GM21367 (cell line): ENCODE data around the gene ALDH1L1.

Source experiments
- ATAC-seq: cut with Tn5 transposase; IDR thresholded peaks from one replicate; pipeline ENCODE4 v1.9.1; 2021; ENCODE audit not compliant: unreplicated experiment

Gene ALDH1L1

DNA sequence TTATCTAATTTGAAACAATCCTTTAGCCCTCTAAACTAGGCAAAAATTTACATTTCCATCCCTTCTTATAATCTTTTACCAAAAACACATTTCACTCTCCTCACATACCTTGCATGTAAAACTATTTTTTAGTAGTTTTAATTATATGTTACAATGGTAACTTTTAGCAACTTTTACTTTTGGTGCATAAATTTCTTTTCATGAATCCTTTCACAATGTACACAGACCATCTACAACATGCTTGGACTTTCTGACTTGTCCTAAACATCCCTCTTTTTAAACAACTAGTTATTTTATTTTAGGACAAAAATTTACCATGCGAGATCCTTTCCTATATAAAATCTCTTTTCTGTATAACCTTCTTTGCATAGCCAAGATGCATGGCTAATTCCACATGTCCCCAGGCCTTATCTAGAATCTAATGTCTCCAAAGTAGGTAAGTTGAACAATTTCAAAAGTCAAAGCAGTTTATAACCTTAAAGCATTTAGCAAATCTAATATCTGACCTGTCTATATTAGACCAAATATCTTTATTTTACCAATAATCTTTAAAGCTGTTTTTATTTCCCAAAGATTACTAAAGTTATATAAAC lies 14.4 kb upstream of the ALDH1L1 start:
- ATAC-seq: no peak

DNA sequence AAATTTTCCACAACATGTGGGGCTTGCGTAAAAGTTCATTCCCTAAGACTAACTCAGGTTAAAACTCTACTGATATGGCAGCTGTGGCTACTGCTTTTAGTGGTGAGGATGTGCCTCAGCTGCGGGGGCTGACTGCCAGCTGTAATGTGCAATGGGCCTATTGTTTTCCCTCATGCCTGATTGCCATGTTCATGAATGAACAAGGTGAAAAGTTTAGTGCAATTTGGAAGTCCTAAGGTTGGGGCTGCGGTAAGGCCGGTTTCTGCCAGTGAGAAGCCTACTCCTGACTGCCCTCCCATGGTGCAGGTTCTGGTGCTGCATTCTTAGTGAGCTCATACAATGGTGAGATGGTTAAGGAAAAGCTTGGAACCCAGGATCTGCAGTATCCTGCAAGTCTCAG lies 10.9 kb upstream of the ALDH1L1 start:
- no peak for ATAC-seq

DNA sequence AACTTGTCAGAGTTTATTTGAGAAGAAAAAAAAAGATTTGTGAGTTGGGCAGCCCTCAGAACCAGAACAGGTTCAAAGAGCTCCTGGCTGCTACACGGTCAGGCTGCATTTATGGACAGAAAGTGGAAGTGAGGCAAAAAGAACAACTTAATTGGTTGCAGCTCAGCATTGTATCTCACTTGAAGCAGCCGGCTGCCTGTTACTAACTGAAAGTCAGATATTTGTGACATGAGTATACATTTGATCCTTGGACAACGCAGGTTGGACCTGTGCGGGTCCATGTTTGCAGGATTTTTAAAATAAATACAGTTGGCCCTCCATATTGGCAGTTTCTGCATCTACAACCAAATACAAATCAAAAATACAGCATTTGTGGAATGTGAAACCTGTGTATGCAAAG lies 7.5 kb upstream of the ALDH1L1 start:
- no peak for ATAC-seq

DNA sequence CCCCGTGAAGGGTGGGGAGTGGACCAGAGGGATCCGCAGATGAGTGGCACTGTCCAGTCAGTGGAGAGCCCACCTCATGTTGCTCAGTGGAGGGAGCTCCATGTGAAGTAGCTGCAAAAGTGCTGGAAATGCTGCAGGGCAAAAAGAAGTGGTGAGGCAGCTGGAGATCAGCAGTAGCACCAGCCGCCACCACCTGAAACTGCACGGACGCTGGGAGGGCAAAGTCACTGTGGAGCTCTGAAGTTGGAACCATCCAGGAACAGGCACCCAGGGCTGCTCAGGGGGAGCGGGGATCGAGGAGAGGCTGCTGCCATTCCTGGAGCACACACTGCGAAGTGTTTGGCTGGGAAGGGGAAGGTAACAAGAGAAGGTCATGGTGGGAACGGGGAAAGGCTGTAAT lies 6.4 kb upstream of the ALDH1L1 start:
- no peak for ATAC-seq

DNA sequence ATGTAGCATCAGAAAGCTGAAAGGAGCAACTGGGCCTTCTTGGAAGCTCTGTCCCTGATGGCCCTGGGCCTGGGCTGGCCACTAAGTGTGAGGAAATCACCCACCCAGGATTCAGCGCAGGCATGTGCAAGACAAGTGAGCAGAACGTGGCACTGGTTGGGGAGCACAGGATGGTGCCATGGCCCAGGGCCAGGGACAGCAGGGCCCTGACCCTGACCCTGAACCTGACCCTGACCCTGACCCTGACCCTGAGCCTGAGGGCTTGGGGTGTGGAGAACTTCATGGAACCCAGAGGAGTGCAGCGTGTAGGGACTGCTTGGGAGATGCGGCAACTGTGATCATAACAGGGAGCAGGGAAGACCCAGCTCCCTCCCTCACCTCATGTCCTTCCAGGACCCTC lies 5.9 kb upstream of the ALDH1L1 start:
- no peak for ATAC-seq

DNA sequence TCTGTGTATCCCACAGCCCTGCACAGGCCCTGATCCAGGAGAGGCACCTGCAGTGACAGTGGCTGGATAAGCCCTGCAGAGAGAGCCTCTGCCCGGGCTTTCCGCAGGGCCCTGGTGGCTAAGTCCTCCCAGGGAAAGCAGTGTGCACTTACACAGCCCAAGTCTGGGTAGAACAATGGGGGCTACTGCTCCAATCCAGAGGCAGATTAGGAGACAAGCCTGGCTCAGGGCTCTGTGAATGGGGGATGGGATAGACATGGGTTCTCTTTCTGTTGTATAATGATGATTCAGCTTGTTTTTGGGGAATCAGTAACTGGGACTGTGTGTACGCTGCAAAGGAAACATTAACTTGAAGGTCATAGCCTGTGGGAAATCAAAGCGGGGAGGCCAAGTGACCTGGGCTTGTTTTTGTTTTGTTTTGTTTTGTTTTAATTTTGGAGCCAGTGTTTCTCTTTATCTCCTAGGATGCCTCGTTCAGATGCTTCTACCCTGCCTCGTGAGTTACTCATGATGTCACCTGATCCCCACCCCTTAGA lies 4.1 kb upstream of the ALDH1L1 start:
- ATAC-seq: no peak

DNA sequence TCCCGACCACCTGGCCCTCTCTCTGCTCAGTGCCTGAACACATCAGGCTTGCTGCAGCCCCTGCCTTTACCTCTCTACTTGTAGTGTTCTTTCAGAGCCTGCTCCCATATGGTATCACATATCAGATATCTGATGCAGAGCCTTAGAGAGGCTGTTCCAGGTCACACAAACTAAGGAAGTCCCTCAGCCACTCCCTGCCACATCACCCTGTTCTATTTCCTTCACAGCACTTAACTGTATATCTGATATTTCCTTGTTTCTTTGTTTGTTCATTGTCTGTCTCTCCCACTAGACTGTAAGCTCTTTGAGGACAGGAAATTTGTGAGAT lies 976 bp upstream of the ALDH1L1 start:
- no peak for ATAC-seq

DNA sequence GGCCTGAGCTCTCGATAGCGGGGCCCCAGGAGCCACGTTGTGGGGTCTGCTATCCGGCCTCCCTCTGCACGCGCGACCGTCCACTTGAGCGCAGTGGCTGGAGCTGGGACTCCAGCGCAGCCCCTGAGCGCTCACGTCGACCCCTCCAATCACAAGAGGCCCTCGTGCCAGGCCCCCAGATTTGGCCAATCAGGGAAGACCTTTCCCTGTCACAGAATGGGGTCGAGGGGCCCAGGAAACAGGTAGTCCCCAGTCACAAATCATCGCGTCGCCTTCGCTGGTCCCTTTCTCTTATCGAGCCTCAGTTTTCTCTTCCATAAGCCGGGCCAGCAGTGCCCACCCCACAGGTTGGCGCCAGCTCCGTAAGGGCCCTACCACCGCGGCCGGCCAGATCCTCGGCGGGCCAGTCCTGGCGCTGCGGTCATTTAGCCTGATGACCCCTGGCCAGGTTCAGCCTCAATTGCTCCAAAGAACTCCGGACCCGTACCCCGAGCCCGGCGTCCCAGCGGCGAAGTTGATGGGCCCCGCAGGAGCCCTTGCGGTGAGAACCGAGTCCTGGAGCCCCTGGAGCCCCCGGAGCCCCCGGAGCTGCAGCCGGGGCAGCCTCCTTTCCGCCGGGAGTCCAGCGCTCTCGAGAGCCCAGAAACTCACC lies 435 bp downstream of the ALDH1L1 start:
- ATAC-seq: no peak

DNA sequence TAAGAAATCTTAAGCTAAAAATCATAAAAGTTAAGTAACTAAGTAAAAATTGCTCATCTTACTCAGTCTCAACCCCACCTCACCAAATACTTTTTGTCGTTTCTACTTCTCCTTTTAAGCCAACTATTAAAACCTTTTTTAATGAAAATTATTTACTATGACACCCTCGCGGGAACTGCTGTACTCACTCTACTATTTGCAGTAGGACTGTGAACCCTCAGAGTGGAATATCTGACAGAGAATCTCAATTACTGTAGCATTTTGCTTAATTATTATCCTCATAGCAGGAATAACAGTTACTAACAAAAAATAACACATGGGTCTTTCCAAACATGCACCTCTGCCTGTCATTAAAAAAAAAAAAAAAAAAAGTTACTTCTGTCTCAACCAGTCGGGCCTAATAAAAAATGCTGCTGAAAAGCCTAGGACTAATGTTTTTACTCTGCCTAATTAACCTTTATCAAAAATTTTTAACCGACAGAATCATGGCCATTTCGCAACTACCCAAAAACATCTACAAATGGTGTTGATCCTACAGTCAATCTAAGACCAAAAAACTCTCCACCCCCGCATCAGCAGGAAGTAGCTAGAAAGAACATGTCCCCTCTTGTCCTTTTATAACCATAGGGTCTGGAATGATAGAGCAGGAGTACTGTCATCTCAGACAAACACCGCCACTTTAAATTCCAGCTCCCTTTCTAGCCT lies 10.2 kb downstream of the ALDH1L1 start:
- ATAC-seq: no peak

DNA sequence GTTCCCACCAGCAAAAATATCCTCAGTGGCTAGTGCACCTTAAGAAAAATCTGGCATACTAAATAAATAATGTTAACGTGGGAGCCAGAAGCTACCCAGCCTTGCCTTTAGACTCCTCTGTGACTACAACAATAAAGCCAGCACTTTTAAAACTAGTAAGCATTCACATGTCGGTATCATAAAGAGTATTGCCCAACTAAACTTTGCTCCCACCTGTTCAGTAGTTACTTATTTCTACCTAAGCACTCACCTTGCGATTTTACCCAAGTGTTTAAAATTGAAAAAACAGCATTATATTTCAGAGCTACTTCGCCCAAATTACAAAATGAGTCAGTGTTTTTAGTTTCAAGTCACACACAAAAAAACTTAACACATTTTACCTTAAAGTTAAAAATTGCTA lies 12.8 kb downstream of the ALDH1L1 start:
- no peak for ATAC-seq

DNA sequence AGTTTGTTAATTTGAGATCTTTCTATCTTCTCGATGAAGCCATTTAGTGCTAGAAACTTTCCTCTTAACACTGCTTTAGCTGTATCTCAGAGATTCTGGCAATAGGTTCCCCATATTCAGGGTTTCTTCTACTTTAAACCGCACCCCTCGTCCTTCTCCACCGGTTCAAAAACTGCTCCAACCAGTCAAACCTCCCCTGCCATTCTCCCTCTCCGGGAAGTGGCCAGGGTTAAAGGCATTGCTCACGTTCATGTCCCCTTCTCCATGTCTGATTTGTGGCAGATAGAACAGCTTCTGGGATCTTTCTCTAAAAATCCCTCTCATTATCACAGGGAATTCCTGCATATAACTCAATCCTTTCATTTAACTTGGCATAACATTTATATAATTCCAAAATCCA lies 14.4 kb downstream of the ALDH1L1 start:
- no peak for ATAC-seq

DNA sequence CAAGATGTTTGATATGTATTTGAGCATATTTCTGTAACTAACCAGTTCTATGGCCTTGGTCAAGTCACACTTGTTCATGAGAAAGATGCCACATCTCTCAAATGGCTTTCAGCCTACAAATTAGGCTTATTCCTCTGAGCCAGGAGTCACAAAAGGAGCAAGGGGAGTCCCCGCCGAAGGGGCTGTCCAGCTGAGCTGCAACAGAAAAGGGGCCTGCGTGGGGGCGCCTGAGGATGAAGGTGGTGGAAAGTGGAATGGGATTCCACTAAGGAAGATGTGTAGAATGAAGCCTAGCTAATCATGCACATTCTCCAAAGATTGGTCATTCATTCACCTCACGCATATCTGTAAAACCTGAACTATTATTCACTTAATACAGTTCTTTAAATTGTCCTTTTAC lies 19.1 kb downstream of the ALDH1L1 start:
- ATAC-seq: no peak

DNA sequence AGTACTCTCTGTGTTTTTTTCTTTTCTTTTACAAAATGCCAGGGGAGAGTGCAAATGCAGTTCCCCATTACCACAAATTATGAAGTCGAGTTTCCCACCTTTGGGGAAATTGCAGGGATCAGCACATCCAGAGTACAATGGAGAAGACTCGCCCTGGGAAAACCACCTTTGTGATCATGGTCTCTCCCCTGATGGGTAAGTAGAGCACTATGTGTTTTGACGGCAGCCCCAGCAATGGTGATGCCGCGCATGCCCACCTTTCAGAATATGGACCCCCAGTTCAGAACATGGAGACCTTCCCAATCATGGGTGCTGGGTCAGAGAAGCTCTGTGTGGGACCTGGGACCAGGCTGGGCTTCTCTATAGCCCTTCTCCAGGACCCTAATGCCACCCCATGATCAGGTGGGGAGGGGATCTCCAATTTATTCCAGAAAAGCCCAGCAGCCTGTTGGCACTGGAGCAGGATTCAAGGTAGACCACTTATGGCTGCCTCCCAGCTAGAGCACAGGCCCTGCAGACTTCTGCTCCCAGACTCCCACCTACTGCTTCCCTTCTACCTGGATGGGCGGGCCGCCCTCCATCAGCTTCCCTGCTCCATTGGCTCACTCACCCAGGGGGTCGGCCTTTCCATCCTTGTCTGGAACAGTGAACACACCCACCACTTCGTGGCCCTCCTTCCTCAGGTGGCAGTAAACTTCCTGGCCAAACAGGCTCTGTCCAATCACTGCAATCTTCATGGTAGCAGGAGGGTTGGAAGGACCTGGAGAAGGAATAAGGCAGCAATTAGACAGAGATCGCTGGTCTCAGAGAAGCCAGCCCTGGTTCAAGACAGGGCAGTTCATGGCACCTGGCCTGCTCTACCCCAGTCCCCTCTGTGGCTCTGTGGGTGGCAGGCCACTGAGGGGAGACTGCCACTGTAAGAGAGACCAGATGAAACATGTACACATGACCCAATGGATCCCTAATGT lies 19.9 kb downstream of the ALDH1L1 start:
- ATAC-seq: no peak

DNA sequence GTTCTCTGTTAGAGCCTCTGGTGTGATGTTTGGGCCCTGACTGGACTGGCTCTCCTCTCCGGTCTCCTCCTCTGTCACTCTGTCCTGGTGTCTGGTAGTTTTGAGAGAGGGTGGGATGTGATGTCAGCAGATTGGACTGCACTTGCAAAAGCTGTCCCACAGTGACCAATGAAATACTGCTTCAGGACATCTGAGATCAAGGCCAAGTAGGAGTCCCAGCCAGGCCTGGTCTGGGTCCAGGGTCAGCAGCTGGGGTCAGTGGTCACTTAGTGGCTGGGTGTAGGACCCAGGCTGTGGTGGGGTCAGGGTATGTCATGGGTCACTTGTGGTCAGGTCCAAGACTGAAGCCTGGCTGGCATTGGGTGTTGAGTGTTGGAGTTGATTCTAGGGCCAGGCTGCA lies 20.9 kb downstream of the ALDH1L1 start:
- ATAC-seq: no peak

DNA sequence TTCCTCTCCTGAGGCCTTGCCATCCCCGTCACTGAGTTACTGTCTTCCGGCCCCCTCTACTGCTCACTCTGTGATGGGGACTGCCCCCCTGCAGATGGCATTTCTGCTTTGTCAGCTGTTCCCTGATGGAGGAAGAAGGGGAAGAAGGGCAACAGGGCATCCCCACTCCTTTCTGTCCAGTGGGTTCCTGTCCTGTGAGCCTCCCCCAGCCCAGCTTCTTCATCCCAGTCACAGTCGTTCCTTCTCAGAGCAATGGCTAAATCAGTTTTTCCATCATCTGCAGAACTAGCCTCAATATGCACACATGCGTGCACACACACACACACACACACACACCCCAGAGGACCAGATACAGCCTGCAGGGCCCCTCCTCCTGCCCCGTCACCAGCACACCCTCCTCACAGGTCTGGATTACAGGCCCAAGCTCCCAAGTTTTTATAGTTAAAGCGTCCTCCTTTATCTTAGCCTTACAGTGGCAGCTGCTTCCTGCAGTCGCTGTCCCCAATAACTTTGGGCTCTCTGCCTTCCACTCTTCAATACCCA lies 21.4 kb downstream of the ALDH1L1 start:
- no peak for ATAC-seq

DNA sequence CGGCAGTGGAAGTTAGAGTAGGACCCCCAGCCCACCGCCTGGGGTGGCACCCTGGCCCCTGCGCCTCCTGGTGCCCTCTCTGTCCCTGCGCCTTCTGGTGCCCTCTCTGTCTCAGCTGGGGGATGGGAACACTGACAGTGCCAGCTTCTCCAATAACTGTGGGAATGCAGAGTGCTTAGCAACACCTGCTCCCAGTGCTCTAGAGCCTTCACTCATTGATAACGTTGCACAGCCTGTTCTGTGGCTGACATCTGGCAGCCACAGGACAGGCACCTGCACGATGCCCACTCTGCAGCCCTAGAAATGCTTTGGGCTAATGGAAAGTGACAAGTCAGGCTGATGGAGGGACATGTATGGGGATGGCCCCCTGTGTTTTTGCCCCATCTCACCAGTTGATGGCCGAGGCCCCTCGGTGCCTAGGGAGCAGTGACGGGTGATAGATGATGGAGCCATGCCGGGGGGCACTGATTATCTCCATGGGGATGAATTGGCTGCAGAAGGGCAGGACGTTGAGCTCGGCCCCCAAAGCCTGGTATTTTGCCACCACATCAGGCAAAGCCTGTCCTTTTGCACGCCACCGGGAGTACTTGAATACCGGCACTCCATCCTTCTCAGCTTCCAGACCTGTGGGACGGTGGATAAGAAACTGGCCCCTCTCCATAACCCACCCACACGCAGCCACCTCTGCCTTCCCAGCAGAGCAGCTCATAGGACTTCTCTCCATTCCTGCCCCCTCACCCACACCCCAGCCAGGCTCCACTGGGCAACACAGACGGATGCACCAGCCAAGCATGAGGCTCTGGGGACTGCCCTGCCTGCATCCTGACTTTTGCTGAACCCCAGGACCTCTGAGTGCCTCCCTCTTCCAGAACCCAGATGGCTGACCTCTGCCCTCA lies 22.1 kb downstream of the ALDH1L1 start:
- ATAC-seq: no peak

DNA sequence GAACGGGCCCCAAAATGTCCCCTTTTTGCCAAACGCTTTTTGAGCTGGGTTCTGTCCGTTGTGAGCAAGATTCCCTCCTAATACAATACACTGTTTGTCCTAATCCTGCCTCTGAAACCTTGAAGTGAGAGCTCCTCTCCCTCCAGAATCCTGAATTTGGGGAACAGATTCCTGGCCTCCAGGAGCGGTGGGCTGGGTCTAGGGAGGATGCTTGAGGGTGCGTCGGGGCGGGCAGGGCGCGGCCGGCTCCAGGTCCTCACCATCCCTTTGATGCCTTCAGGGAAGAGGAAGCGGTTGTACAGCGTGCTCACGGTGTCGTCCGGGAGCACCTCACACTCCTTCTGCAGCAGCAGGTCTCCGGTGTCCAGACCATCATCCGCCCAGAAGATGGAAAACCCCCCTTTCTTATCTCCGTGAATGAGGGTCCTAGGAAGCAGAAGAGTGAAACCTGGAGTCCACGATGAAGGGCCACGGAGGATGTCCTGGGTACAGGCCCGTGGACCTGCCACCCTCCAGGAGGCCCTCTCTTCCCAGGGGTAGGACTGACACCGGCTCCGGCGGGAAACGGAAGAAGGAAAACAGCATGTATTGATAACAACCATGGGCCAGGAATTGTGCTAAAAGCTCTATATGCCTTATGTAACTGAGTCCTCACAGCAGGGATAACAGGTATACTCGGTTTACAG lies 23.2 kb downstream of the ALDH1L1 start:
- ATAC-seq: no peak

DNA sequence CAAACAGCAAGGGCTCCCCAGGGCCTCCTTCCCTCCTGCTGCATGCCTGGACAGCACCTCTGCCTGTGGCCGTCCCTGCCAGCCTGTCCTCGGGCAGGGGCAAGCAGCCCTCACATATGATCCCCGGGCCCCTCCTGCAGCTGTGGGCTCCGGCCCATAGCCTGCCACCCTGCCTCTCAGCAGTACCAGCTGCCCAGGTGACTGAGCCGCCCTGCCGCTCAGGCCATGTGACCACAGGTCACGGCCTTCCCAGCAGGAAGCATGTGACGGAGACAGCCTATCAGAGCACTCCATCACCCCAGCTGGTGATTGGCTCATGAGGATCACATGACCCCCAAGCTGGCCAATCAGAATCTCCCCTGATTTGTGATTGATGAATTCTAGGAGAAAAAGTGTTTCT lies 23.9 kb downstream of the ALDH1L1 start:
- ATAC-seq: no peak

DNA sequence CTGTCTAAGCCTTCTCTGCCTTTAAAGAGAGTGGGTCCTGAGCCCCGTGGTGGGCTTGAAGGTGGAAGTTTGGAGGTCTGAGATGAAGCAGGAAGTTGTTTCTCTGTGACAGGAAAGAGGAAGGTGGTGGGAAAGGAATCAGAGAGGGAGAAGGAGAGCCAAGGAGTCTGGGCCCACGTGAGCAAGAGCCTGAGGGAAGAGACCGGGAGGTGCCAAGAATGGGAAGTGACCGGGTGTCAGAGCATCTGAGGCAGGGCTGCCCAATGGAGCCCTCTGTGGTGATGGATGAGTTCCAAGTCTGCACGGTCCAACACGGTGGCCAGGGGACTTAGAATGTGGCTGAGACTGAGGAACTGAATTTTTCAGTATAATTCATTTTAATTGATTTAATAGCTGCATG lies 24.6 kb downstream of the ALDH1L1 start:
- ATAC-seq: no peak

DNA sequence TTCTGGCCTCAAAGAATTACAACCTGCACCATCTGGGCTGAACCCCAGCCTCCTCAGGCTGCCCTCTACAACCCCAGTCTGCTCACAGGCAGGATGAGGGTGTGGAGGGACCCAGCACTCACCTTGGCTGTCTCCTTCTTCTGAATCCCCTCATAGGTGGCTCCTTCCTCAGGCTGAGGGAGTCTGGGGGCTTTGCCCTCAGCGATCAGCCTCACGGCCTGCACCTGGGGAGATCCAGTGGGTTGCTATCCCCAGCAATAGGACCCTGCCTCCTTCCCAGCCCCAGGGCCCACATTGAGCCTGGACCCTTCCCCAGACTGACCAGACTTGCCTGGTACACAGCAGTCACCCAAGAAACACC lies 25.1 kb downstream of the ALDH1L1 start:
- ATAC-seq: no peak
